Measurements from ENCODE around the gene OR10A3.

Gene OR10A3

DNA sequence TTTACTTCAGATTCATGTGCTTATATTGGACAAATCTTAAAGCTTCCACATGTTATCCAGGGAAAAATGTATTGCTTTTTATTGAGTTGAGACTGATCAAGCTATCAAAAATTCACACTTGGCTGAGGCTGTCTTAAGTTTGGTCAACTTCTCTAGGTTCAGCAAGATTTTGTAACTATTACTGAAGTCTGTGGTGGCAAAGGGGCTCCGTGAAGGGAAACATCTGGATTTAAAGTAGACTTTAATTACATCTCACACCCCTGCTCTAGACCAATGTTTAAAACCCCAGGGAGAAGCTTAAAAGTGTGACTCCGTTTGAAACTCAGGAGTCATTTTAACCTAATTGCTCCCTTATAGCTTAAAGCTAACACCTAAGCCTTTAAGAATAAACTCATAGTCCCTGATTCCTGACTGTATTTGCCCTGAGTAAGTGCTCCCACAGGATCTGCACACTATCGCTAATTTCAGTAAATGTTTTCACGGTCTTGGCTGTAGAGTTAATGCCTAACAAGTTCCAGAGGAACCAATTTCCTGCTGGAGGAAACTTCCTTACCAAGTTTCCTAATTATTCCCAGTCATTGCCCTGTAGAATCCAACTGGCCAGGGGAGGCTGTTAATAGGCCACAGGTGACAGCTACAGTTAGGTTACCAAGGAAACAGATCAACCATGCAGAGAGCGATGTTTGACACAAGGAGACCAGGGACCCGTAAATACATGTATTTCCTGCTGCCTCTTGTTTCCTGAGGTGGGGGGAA lies 50.9 kb downstream of the OR10A3 start:
- no peak for DNase-seq

DNA sequence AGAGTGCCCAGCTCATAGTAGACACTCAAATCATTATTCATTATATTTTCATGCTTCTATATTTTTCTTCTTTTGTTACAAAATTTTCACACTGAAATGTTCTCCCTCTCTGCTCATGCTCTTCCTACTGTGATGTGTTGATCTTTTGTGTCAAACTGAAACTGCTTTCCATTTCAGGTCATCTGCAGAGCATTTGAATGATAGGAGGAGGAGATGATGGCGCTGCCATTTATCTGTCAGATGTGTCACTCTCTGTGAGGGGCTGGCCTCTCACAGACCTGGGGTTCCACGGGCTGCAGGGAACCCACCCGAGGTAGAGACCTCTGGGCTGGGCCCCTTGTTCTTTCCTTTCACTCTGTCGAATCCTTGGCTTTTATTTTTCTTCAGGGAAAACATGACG lies 51.5 kb downstream of the OR10A3 start:
- no peak for DNase-seq

Measured in CD4-positive, alpha-beta T cell treated with Interferon alpha-2 for 1 hour (primary cell).